GM18508 (cell line): ENCODE results near the gene ARMH1.
"Not testable (repeated sequence)": the region's sequence is repeated elsewhere in the genome, so short reads cannot be mapped to it uniquely, and the experiment has no call there.

Experiments
- ATAC-seq: cut with Tn5 transposase; IDR thresholded peaks from one replicate; pipeline ENCODE4 v1.9.1; 2021; ENCODE audit warnings: moderate number of reproducible peaks; ENCODE audit not compliant: insufficient read depth, unreplicated experiment

Gene ARMH1

GRCh38 chr1:44757420-44757819 lies 82.9 kb downstream of the ARMH1 start:
- no peak for ATAC-seq

DNA sequence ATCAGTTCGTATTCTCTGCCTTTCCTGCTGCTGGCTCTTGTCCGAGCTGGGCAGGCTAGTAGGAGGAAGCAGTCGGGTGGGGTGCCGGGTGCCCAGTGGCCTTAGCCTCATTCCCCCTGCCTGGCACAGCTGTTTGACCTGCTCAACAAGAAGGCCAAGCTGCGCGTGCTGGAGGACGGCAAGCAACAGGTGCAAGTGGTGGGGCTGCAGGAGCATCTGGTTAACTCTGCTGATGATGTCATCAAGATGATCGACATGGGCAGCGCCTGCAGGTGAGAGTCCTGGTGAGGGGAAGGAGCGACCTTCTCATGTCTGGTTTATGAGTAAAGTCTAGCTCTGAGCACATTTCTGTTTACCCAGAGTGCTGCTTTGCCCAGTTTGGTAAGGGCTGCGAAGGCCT lies 84.6 kb downstream of the ARMH1 start:
- ATAC-seq, result no peak

DNA sequence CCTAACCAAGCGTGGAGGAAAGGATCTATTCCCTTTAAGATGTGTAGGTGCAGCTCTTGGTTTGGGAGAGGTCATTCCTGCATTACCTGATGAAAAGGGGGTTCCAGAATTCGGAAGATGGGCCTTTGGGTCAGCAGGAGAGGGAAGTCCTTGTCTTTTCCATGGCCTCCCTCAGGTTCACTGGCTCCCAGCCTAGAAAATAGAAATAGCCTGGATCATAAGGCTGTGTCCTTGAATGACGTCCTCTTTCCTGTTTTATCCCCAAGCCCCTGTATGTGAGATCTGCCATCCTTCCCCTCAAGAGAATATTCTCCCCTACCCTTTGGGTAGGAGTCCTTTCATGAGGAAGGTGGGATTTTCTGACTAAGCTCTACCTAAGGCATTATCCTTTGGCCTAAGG lies 86.4 kb downstream of the ARMH1 start:
- ATAC-seq, result no peak

GRCh38 chr1:44766421-44766820 lies 91.9 kb downstream of the ARMH1 start:
- not testable (repeated sequence) for ATAC-seq
